Measurements from ENCODE around the gene HMOX1. TPM values are rescaled to one million over a fixed set of nuclear protein-coding genes. Genes with fewer than 3 reads are reported as not detected.
"Not testable (repeated sequence)": the region's sequence is repeated elsewhere in the genome, so short reads cannot be mapped to it uniquely, and the experiment has no call there.

The HMOX1 gene
- polyA plus RNA-seq, 1 donor (not counting 4 experiments of a cell fraction or from before 2014, with no cell fraction given) = 1.5 TPM

DNA sequence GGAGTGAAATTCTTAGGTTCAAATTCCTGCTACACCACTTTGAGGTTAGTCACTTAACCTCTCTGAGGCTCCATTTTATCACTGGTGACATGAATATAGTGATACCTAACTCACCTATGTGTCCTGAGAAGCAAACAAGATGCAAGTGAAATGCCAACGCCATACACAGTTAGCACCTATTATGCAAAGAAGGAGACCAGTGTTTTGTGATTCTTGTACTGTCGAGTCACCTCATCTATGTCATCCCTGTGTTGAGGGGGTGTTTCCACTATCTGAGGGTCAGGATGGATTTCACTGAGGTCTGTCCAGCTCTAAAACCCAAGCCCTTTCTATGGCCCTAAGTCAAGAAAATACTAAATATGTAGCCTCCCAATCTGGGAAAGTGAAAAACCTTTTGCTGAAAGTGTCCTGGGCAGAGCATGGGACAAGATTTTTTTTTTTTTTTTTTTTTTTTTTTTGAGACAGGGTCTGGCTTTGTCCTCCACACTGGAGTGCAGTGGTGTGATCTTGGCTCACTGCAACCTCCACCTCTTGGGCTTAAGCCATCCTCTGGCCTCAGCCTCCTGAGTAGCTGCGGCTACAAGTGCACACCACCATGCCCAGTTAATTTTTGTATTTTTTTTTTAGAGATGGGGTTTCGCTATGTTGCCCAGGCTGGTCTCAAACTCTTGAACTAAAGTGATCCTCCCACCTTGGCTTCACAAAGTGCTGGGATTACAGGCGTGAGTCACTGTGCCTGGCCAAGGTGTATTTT, 14.1 kb downstream of the HMOX1 start:
- H4K20me1 ChIP-seq (ENCODE audit: control insufficient read depth, extremely low read depth, insufficient read depth, low read length) = no peaks in the 10 kb centered on the region
- no peak overlapping the region for H3K9ac ChIP-seq (ENCODE audit: control insufficient read depth, extremely low read depth, insufficient read depth, low read length)
- no peaks in the 10 kb centered on the region for H3K9me1 ChIP-seq (ENCODE audit: control insufficient read depth, extremely low read depth, insufficient read depth, low read length)
- no peak overlapping the region for H2AFZ ChIP-seq (ENCODE audit: control insufficient read depth, low read length)
- no peak for TF ChIP-seq EZH2 (IDR thresholded peaks at IDR 0.05; ENCODE audit: low read length)
- TF ChIP-seq, protein P1, sequence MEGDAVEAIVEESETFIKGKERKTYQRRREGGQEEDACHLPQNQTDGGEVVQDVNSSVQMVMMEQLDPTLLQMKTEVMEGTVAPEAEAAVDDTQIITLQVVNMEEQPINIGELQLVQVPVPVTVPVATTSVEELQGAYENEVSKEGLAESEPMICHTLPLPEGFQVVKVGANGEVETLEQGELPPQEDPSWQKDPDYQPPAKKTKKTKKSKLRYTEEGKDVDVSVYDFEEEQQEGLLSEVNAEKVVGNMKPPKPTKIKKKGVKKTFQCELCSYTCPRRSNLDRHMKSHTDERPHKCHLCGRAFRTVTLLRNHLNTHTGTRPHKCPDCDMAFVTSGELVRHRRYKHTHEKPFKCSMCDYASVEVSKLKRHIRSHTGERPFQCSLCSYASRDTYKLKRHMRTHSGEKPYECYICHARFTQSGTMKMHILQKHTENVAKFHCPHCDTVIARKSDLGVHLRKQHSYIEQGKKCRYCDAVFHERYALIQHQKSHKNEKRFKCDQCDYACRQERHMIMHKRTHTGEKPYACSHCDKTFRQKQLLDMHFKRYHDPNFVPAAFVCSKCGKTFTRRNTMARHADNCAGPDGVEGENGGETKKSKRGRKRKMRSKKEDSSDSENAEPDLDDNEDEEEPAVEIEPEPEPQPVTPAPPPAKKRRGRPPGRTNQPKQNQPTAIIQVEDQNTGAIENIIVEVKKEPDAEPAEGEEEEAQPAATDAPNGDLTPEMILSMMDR (optimal IDR thresholded peaks at IDR 0.05 in 1 of 3, IDR thresholded peaks at IDR 0.05 in 1 of 3, conservative IDR thresholded peaks at IDR 0.05 in 1 of 3; ENCODE audit: extremely low read depth in 1 of 3, insufficient read depth in 2 of 3, low read length in 3 of 3) = no peak
- H3K4me1 ChIP-seq (ENCODE audit: control insufficient read depth, extremely low read depth, insufficient read depth, low read length) = peaks cover 3% of the 10 kb centered on the region
- FAIRE-seq = no peak
- H3K9me3 ChIP-seq (ENCODE audit: control insufficient read depth, low read depth, low read length) = no peaks in the 10 kb centered on the region
- H3K79me2 ChIP-seq (ENCODE audit: control insufficient read depth, insufficient read depth, low read length) = no peaks in the 10 kb centered on the region
- H3K36me3 ChIP-seq (ENCODE audit: control insufficient read depth in 2 of 2, extremely low read depth in 1 of 2, insufficient read depth in 2 of 2, low read length in 2 of 2) = peaks cover 0 to 9% of the 10 kb centered on the region in 2 experiments
- dilution Hi-C loops (cut with MboI; ENCODE audit: extremely low pct_ligation_motif_present, low sequenced_read_pairs) = no loop called here
- no peaks in the 10 kb centered on the region for H3K27me3 ChIP-seq (ENCODE audit: control insufficient read depth, extremely low read depth, insufficient read depth, low read length)
- no peak overlapping the region for H3K4me3 ChIP-seq (ENCODE audit: control insufficient read depth in 2 of 3, extremely low read depth in 1 of 3, insufficient read depth in 2 of 3, low read depth in 1 of 3, low read length in 3 of 3)
- DNase-seq (ENCODE audit: low read depth, low spot score) = no peak
- no peak overlapping the region for H3K27ac ChIP-seq (ENCODE audit: control insufficient read depth, insufficient read depth, low read length)
- no peak overlapping the region for H3K4me2 ChIP-seq (ENCODE audit: control insufficient read depth, extremely low read depth, insufficient read depth, low read depth, low read length)

DNA sequence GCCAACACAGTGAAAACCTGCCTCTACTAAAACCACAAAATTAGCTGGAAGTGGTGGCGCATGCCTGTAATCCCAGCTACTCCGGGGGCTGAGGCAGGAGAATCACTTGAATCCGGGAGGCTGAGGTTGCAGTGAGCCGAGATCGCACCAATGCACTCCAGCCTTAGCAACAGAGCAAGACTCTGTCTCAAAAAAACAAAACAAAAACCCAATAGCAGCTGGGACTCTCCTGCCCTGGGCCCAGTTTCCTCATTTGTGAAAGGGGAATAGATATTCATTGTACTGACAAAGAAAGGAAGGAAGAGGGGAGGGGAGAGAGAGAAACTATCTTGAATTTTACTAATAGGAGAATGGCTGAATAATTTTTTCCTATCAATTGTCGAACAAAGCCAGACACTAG, 15.7 kb downstream of the HMOX1 start:
- H2AFZ ChIP-seq (ENCODE audit: control insufficient read depth, low read length); FAIRE-seq; H3K9me1 ChIP-seq (ENCODE audit: control insufficient read depth, extremely low read depth, insufficient read depth, low read length); DNase-seq (ENCODE audit: low read depth, low spot score); H3K27me3 ChIP-seq (ENCODE audit: control insufficient read depth, extremely low read depth, insufficient read depth, low read length); H4K20me1 ChIP-seq (ENCODE audit: control insufficient read depth, extremely low read depth, insufficient read depth, low read length); H3K9me3 ChIP-seq (ENCODE audit: control insufficient read depth, low read depth, low read length); H3K4me2 ChIP-seq (ENCODE audit: control insufficient read depth, extremely low read depth, insufficient read depth, low read depth, low read length); H3K79me2 ChIP-seq (ENCODE audit: control insufficient read depth, insufficient read depth, low read length); H3K36me3 ChIP-seq (ENCODE audit: control insufficient read depth in 2 of 2, extremely low read depth in 1 of 2, insufficient read depth in 2 of 2, low read length in 2 of 2); H3K27ac ChIP-seq (ENCODE audit: control insufficient read depth, insufficient read depth, low read length); H3K9ac ChIP-seq (ENCODE audit: control insufficient read depth, extremely low read depth, insufficient read depth, low read length); H3K4me3 ChIP-seq (ENCODE audit: control insufficient read depth in 2 of 3, extremely low read depth in 1 of 3, insufficient read depth in 2 of 3, low read depth in 1 of 3, low read length in 3 of 3); dilution Hi-C loops (cut with MboI; ENCODE audit: extremely low pct_ligation_motif_present, low sequenced_read_pairs): not testable (repeated sequence)
- peaks cover 14% of the 10 kb centered on the region for H3K4me1 ChIP-seq (ENCODE audit: control insufficient read depth, extremely low read depth, insufficient read depth, low read length)
